HG03045 (cell line): ENCODE measurements around the gene BACE2.
"Not testable (repeated sequence)": the region's sequence is repeated elsewhere in the genome, so short reads cannot be mapped to it uniquely, and the experiment has no call there.

Experiments used
- ATAC-seq: cut with Tn5 transposase; IDR thresholded peaks from one replicate; pipeline ENCODE4 v1.9.1; 2021; ENCODE audit warnings: mild to moderate bottlenecking, moderate library complexity; ENCODE audit not compliant: unreplicated experiment

BACE2 gene

DNA sequence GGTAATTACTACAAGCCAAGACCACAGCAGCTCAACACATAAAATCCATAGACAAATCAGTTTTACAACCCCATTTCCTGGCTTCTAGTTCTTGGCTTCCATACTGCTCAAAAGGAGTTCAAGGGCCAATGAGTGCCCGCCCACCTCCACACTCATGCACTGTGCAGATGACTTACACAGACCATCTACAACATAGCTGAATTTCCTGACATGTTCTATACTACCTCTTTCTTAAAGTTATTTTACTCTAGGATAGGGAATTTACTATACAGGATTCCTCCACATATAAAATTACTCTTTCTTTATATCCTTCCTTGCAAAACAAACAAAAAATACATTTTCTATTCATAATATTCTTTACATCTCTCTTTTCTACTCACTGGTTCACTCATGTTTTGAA, 14.6 kb downstream of the BACE2 start:
- no peak for ATAC-seq

DNA sequence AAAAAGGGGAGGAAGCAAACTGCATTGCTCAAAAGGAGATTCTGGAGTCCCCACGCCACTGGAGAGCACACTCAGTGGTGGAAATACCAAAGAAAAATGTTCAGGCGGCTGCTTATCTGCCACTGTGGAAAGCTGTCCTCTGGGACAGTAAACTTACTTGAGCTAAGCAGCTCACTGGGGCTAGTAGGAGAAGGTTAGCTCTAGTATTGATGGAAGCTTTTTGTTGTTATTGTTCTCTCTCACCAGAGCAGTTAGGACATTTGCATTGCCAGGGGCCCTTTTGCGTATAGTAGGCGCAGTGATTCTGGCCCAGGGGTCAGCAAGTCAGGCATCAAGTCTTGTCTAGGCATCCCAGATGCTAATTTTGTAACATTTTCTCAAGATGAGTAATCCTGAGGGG, 15.6 kb downstream of the BACE2 start:
- ATAC-seq = no peak

DNA sequence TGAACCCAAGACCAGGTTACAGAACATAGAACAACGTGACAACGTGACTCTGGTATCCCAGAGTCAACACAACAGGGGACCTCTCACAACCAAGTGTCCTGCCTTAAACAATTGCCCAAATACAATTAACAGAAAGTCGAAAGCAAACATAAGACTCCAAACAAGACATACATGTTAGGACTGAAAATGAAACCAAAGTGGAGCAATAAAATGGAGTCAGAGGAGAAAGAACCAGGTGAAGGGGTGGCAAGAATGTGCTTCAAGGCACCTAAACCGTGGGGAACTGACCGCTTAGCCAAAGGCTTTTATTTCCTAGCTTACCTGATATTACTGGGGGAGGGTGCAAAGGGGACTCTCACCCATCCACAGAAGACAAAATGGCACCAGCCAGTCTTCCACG, 17.8 kb downstream of the BACE2 start:
- ATAC-seq = no peak

DNA sequence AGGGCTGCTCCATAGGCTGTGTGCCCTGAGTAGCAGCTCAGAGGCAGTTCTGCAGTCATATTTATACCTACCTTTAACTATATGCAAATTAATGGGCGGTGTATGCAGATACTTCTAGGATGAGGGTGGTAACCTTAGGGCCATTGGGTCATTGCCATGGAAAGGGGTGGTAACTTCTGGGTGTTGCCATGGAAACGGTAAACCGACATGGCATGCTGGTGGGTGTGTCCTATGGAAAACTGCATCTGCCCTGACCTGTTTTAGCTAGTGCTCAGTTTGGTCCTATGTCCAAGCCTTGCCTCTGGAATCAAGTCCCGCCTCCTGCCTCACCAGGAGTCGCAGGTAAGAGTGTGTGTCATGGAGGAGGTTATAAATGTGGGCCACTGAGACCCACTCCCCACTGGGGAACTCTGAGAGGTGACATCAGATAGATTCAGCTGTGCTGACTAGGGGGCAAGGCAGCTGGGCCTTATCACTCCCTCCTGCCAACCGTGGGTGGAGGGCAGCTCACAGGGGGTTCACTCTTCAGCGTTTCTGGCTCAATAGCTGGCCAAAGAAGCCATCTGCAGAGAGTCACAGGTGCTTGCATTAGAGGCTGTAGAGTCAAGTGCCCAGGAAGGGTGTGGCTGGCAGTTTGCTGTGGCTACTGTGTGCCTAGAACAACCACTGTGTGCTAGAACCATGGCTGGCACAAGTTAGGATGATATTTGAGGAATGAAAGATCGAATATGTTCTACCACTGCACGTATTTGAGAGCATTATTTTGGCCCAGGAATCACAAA, 19.0 kb downstream of the BACE2 start:
- no peak for ATAC-seq

DNA sequence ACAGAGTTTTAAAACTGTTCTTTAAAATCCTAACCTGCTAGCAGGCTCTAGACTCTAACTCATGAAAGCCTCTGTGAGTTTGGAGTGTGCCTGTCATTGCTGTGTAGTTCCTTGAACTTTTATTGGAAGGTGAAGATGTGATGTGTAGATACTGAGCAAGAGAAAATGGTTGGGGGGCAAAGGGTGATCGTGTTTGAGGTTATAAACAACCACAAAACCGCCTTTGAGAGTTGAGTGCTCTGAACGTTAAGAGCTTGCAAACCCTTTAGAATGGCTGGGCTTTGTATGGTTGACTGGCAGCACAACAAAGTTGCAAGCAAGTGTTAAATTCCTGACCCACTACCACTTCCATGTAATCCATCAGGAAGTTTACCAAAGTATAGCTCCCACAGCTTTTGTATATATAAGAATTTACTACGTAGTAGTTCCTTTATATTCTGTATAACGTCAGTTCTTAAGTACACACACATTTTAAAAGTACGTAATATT, 19.6 kb downstream of the BACE2 start:
- no peak for ATAC-seq

DNA sequence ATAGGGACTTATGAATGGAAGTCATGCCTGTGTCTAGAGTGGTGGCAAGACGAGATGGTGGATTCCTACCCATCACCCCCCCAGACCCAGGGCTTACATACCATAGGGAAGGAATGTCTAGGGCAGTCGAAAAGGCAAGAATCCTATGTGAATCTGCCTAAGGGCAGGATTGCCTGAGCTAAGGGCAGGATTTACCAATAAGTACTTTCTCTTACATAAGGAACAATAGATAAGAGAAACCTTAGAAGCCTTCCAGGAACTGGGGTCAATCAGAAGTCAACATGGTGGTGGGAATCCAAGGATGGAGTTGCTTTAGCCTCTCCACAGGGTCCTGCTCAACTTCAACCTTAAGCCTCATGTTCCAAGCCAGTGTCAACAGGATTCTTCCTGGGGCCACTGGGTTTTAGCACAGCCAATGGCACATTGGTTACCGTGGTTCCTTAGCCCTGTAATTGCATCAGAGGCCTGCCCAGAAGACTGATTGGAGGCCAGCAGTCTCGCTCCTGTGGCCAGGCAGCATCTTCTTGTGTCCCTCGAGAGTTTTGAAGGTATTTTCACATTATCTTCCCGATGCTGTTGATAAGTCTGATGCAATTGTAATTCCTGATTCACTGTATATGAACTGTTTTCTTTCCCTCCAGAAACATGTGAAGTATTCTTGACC, 20.7 kb downstream of the BACE2 start:
- ATAC-seq = no peak

DNA sequence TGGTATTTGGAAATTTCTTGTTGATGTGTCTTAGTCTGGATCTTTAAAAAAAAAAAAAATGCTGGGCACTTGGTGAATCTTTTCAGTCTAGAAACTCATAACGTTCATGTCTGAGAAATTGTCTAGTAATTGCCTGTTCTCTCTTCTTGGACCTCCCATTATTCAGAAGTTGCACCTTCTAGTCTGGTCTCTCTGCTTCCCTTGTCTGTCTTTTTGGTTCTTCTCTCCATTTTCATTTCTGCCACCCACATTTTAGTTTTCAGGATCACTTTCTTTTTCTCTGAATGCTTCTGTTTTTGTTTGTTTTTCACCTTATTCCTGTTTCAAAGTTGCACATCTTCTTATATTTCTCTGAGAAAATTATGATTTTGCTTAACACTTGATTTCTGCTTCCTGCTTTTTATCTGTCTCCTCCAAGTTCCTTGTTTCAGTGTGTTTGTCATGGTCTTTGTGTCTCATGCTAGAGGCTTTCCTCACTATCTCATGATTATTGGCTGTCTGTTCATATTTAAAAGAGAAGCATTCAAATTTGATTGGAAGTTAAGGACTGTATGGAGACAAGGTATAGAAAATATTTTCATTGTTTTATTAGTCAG, 21.3 kb downstream of the BACE2 start:
- ATAC-seq = no peak

DNA sequence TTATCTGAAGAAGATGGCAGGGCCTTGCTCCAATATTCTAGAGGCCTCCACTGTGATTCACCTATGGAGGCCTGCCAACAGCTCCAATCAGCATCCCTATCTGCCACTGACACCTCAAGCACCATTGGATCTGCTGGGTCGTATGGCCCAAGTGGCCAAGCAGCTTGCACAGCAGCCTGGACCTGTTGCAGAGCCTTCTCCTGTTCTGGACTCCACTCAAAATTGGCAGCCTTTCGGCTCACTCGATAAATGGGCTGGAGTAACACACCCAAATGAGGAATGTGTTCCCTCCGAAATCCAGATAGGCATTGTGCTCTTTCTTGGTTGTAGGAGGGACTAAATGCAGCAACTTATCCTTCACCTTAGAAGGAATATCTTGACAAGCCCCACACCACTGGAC, 24.6 kb downstream of the BACE2 start:
- not testable (repeated sequence) for ATAC-seq

DNA sequence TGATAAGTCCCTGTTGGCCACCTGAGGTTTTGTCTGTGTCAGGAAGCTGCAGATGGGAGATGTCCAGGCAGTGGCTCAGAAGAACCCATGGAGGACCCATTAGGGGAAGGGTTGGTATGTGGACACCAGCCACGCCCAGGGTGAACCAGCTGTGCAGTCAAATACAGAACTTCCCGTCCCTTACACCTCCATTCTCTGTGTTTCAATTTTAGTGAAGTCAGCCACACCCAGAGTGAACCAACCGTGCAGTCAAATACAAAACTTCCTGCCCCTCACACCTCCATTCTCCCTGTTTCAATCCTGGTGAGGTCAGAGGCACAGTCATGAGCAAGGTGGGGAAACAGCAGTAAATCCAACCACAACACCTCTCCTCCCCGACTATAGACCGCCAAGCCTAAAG, 27.4 kb downstream of the BACE2 start:
- no peak for ATAC-seq

DNA sequence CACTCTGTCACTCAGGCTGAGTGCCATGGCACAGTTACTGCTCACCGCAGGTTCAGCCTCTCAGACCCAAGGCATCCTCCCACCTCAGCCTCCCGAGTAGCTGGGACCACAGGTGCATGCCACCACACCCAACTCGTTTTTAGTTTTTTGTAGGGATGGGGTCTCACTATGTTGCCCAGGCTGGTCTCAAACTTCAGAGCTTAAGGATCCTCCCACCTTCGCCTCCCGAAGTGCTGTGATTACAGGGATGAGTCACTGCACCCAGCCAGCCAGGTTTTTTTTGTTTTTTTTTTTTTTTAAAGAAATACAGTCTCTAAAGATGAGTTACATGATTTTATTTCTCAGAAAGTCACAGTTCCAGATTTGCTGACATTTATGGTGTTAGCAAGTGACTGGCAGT, 29.0 kb downstream of the BACE2 start:
- no peak for ATAC-seq

DNA sequence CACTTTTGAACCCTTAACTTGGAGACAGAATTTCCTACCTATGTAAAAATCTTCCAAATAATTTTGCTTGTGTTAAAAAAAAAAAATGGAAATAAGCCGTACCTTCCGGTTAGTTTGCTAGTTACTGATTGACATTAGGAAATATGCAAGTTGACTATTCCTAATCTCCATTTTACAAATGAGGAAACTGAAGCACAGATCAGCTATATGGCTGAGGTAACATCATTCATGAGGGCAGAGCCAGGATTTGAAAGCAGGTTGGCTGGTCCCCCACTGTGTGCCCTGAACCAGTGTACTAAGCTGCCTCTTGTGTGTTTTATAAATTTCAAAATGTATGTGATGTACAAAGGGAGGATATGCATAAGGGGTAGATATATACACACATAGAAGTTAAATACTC, 29.6 kb downstream of the BACE2 start:
- ATAC-seq = no peak

DNA sequence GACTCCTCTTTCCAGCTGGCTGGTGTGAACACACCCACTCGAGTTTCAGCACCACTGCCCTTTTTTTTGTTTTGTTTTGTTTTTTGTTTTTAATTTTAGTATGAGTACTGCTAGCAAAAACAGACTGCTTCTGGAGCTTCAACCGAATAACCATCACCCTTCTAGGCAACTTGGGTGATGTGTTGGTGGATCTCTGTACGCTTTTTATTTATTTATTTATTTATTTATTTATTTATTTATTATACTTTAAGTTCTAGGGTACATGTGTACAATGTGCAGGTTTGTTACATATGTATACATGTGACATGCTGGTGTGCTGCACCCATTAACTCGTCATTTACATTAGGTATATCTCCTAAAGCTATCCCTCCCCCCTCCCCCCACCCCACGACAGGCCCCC, 30.7 kb downstream of the BACE2 start:
- not testable (repeated sequence) for ATAC-seq

DNA sequence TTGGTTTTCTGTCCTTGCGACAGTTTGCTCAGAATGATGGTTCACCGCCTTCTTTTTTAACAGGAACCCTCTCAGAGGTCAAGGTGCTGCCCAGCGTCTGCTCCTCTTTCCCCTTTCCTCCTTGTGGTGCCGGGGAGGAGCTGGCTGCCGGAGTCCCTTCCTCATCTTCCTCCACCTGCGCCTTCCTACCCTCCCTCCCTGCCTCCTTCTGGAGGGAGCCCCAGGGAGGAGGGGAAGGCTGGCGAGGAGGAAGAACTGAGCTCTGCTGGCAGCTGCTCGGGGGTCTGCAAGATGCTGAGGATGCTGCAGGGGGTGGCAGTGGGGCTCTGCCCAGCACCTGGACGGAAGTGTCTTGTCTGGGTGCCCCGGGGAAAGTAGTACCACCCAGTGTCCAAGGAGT, 31.2 kb downstream of the BACE2 start:
- ATAC-seq = no peak

DNA sequence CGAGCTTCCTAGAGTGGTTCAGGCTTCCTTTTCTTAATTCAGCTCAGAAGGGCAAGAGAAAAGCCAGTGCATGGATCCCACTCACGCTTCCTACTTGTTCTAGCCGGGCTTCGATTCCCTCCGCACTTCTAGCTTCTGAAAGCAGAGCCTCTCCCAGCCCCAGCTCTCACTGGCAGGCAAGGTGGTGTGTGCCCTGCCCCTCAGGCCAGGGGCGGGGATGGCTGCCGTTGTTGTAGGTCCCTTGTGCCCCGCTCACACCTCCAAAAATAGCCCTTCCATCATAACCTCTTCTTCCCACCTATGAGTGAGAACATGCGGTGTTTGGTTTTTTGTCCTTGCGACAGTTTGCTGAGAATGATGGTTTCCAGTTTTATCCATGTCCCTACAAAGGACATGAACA, 31.6 kb downstream of the BACE2 start:
- no peak for ATAC-seq

DNA sequence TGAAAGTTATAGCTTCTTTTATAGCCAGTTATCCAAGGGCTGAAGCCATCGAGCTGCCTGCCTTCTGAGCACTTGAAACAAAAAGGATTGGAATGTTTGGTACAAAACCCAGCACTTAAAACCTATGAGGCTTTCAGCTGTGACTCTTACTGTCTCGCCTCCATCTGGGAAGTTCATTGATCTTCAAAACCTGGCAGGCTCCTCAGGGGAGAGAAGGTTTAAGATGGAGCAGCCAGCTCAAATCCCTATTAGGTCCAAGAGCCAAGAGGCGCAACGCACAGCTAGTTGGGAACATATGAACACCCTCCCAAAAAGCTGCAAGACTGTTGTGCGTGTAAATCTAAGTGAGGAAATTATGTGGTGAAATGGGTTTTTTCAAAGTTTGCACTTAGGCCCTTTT, 33.4 kb downstream of the BACE2 start:
- ATAC-seq = no peak

DNA sequence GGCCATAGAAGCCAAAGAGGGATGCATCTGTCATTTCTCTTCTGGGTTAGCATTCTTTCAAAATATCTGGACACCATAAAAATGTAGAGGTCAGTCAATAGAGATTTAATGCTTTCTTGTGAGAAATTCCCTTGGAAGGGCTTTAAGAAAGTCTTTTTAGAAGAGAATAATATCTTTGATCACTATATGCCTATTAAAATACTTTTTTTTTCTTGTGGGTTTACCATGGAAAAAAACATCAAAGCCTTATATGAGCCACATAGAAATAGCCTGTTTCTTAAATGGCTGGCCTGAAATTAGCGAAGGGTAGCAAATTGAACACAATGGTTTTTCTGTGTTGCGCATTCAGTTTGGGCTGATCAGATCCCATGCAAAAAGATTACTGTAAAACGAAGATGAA, 36.8 kb downstream of the BACE2 start:
- no peak for ATAC-seq

DNA sequence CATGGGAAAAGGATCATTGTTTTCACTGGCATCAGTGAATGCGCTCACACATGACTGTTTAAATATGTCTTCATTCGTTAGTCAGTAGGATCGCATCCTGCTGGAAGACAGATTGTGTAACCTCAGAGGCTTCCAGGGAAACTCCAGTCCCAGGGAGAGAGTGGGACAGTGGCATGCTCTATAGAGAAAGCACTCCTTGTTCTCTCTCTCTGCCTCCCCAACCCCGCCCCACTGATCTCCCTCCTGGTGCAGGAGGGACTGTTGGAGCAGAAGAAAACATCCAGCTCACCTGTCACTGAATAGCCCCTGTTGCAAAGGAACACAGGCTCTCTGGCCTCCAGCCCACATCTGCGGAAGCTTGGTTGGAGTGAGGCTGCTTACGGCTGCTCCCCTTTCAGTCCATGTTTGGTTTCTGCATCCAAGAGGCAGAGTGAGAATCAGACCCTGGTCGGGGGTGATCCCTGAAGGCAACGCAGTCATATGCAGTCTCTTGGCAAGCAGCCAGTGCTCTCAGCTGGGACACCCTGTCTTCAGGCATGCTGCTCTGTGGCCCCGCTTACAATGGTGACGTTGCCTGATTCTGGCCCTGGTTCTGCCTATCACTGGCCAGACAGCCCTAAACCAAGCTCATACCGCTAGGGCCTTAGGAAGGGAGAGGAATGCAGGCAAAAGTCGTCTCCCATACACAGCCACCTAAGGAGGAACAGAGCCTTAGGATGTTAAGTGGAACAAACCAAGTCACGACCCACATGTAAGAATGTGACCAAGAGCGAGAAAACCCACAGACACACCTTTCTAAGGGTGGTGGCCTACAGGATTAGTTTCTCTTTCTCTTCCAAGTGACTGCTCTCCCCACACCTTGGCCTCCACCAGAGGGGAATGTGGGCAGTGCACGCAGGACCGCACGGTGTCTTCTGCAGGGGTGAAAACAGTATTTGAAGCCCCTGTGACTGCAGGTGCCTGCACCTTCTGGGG, 39.7 kb downstream of the BACE2 start:
- no peak for ATAC-seq

DNA sequence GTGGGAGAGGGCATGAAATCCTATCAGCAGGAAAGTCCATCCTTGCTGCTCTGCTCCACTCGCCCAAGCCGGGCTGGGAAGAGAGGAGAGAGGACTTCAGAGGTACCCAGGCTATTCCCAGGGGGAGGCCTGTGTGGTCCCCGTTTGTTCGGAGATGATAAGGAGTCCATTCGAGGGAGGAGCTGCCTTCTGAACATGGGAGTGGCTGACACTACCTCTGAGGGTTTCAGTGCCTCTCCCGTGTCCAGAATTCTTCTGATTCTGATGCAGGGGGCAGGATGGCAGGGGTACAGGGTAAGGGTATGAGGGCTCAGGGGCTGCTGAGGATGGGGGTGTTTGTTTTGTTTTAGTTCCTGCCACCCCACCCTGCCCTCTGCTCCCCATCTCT, 40.4 kb downstream of the BACE2 start:
- ATAC-seq = no peak

DNA sequence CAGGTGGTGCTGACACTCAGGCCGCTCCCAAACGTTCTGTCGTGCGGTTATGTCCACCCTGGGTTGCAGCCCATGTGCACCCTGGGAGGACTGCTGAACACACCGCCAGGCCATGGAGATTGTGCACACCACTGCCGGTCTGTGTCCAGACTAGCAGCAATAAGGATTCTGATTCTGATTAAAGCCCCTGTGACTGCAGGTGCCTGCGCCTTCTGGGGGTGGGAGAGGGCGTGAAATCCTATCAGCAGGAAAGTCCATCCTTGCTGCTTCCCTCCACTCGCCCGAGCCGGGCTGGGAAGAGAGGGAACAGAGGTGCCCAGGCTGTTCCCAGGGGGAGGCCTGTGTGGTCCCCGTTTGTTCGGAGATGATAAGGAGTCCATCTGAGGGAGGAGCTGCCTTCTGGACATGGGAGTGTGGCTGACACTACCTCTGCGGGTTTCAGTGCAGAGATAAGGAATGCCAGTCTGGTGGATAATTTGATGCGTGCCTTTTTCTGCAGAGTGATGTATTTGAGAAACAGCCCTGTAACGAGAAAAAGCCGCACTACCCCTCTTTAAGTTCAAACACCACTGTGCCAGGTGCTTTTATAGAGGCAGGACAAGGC, 41.2 kb downstream of the BACE2 start:
- no peak for ATAC-seq

DNA sequence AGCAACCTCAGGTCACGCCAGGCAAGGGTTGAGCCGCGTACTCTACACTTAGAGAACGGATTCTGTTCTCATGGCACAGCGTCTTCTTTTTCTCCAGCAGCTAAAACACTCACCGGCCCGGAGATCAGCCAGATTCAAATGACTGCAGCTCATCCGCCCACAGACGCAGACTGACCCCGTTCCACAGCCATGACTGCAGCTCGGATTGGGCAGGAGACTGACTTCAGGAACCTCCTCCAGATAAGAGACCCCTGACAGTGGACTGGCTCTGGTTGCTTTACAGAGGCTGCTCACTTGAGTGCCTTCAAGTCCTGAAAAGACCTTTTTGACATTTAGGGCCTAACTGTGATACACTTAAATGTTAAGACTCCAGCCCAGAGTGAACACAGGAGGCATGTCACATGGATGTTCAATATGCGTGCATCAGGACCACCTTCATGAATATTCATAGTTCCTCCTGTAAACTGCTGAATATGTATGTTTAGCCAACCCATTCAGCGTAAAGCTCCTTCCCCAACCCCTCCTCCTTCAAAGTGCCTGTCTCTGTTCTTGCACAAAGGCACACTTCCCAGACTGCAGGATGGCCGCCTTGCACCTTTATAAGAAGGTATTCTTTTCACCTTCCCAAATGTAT, 42.6 kb downstream of the BACE2 start:
- no peak for ATAC-seq
